Endothelial cell of umbilical vein (primary cell): ENCODE data around the gene PIK3CB. TPM values are rescaled to one million over a fixed set of nuclear protein-coding genes. Genes with fewer than 3 reads are reported as not detected.

Source experiments
- BruUV-seq: library from RNA; stranded (reverse); fragments of 400-500 nt; replicated peaks from 2 replicates; lab custom pipeline; 2021; lab: Mats Ljungman, UMichigan
- CTCF ChIA-PET: fragments of 300-600, 350-600 bp; sonication (Branson Sonifier 250); formaldehyde crosslinking; loops from one replicate; lab custom pipeline; 2021; ENCODE audit warnings: antibody characterized with exemption, inconsistent platforms; lab: Charles Lee
- POLR2A ChIA-PET: fragments of 300-600, 350-600 bp; sonication (Branson Sonifier 250); formaldehyde crosslinking; loops from one replicate; lab custom pipeline; 2021; ENCODE audit warnings: antibody characterized with exemption, inconsistent platforms; lab: Charles Lee
- DNase-seq: peaks from one replicate; pipeline ENCODE4 v3.0.0-alpha.2; 2011; ENCODE audit warnings: low read depth, low spot score
- FAIRE-seq: peaks from 2 replicates; lab custom pipeline; 2011; peaks lifted over from hg19 to GRCh38; lab: Jason Lieb, UNC
- H2AFZ ChIP-seq: 2 replicates; pipeline ENCODE4 v1.6.0; 2012; ENCODE audit warnings: low read depth, low read length, control low read depth, inconsistent platforms
- H3K27ac ChIP-seq: 2 replicates; pipeline ENCODE4 v1.5.1; 2011; ENCODE audit warnings: low read depth, mild to moderate bottlenecking, control low read depth, low read length, moderate library complexity; ENCODE audit not compliant: insufficient read depth
- H3K27me3 ChIP-seq, 2 experiments: 2 replicates each; pipeline versions ENCODE4 v1.6.0 to v1.6.1; 2011; ENCODE audit warnings: low read length in 2 of 2, mixed read lengths in 1 of 2; ENCODE audit not compliant: control insufficient read depth in 2 of 2, insufficient read depth in 2 of 2
- H3K36me3 ChIP-seq, 2 experiments: 2 replicates in 1 of 2; 3 replicates in 1 of 2; pipeline ENCODE4 v1.5.1; 2011; ENCODE audit warnings: low read length in 2 of 2, mild to moderate bottlenecking in 1 of 2, moderate library complexity in 1 of 2; ENCODE audit not compliant: control insufficient read depth in 2 of 2, insufficient read depth in 2 of 2; ENCODE audit errors: extremely low read depth in 1 of 2
- H3K4me1 ChIP-seq: 3 replicates; pipeline ENCODE4 v1.5.1; 2011; ENCODE audit warnings: mild to moderate bottlenecking, low read length; ENCODE audit not compliant: control insufficient read depth, insufficient read depth; ENCODE audit errors: extremely low read depth
- H3K4me2 ChIP-seq: 2 replicates; pipeline ENCODE4 v1.6.1; 2011; ENCODE audit warnings: low read length, control low read depth, mixed read lengths; ENCODE audit not compliant: insufficient read depth
- H3K4me3 ChIP-seq, 3 experiments: fragments of 200-600 bp in 1 of 3; sonication (generic), shearing (Covaris generic) in 1 of 3; replicated peaks in 1 of 3; 2 replicates each; pipeline ENCODE4 v1.5.1; 2011 to 2016; ENCODE audit warnings: control low read depth in 3 of 3, low read length in 3 of 3, mild to moderate bottlenecking in 2 of 3, inconsistent platforms in 1 of 3, low read depth in 1 of 3, moderate library complexity in 1 of 3; ENCODE audit not compliant: insufficient read depth in 1 of 3
- H3K79me2 ChIP-seq: 2 replicates; pipeline ENCODE4 v1.6.0; 2012; ENCODE audit warnings: low read length, inconsistent platforms; ENCODE audit not compliant: control insufficient read depth, insufficient read depth
- H3K9ac ChIP-seq: replicated peaks from 2 replicates; pipeline ENCODE3; 2011; ENCODE audit warnings: low read length, control low read depth; ENCODE audit not compliant: insufficient read depth; ENCODE audit errors: extremely low read depth
- H3K9me1 ChIP-seq: replicated peaks from 3 replicates; pipeline ENCODE4 v1.6.0; 2011; ENCODE audit warnings: mild to moderate bottlenecking, low read length; ENCODE audit not compliant: control insufficient read depth, insufficient read depth; ENCODE audit errors: extremely low read depth
- H3K9me3 ChIP-seq: replicated peaks from 2 replicates; pipeline ENCODE4 v1.5.1; 2012; ENCODE audit warnings: low read length, inconsistent platforms; ENCODE audit not compliant: control insufficient read depth, insufficient read depth
- H4K20me1 ChIP-seq: replicated peaks from 2 replicates; pipeline ENCODE3; 2011; ENCODE audit warnings: mild to moderate bottlenecking, low read length; ENCODE audit not compliant: control insufficient read depth, insufficient read depth; ENCODE audit errors: extremely low read depth
- CTCF ChIP-seq, 2 donors: IDR thresholded peaks; 1 replicate in 1 of 2; 2 replicates in 1 of 2; pipeline ENCODE4 v1.5.1; 2011; ENCODE audit warnings: low read length in 2 of 2, mild to moderate bottlenecking in 2 of 2, moderate library complexity in 2 of 2, control low read depth in 1 of 2, inconsistent platforms in 1 of 2, low read depth in 1 of 2; ENCODE audit not compliant: insufficient read depth in 1 of 2; ENCODE audit errors: extremely low read depth in 1 of 2
- EZH2 ChIP-seq: IDR thresholded peaks from 2 replicates; pipeline ENCODE4 v1.6.1; 2012; ENCODE audit warnings: borderline replicate concordance, low read depth, mild to moderate bottlenecking, moderate library complexity, low read length, inconsistent platforms; ENCODE audit not compliant: severe bottlenecking
- FOS ChIP-seq: IDR thresholded peaks from 2 replicates; pipeline ENCODE4 v1.6.1; 2011; ENCODE audit warnings: mild to moderate bottlenecking, low read length, moderate library complexity, borderline replicate concordance; ENCODE audit not compliant: insufficient read depth
- GATA2 ChIP-seq: IDR thresholded peaks from 2 replicates; pipeline ENCODE4 v1.7.0; 2011; ENCODE audit warnings: low read depth, mild to moderate bottlenecking, moderate library complexity, mixed read lengths, low read length; ENCODE audit not compliant: insufficient read length, insufficient read depth
- JUN ChIP-seq: IDR thresholded peaks from 2 replicates; pipeline ENCODE4 v1.6.1; 2011; ENCODE audit warnings: borderline replicate concordance, low read depth; ENCODE audit not compliant: insufficient read length, insufficient read depth
- MAX ChIP-seq: IDR thresholded peaks from 2 replicates; pipeline ENCODE4 v1.6.1; 2011; ENCODE audit not compliant: insufficient read depth, insufficient read length
- MYC ChIP-seq: IDR thresholded peaks from one replicate; pipeline ENCODE4 v1.6.1; 2011; ENCODE audit warnings: mild to moderate bottlenecking, low read depth, low read length
- POLR2A ChIP-seq: IDR thresholded peaks from 2 replicates; pipeline ENCODE4 v1.6.1; 2012; ENCODE audit warnings: low read depth, mild to moderate bottlenecking, control low read depth, low read length
- POLR2AphosphoS5 ChIP-seq: IDR thresholded peaks from 2 replicates; pipeline ENCODE4 v1.6.1; 2012; ENCODE audit warnings: low read depth, mild to moderate bottlenecking, control low read depth, low read length, moderate library complexity; ENCODE audit not compliant: insufficient read depth
- dilution Hi-C: fragments of 300-500 bp; cut with MboI; formaldehyde crosslinking; loops from one replicate; pipeline ENCODE4 v1.15.0; 2019; ENCODE audit warnings: low sequenced_read_pairs; ENCODE audit not compliant: extremely low pct_ligation_motif_present
- intact Hi-C: fragments of 100-400 bp; cut with micrococcal nuclease; formaldehyde crosslinking; loops from one replicate; pipeline ENCODE4 v1.10.0; 2022
- polyA plus RNA-seq, 4 experiments: library from polyadenylated mRNA; depleted of rRNA in 3 of 4; stranded (reverse) in 3 of 4; unstranded in 1 of 4; fragments of >200 nt; gene quantifications; 2 replicates each; pipeline versions ENCODE4 v1.2.1 to v1.2.3, GENCODE V29; 2011 to 2012; ENCODE audit warnings: missing spikeins in 1 of 4
- total RNA-seq: library from RNA; stranded (reverse); gene quantifications from 2 replicates; pipeline ENCODE4 v1.2.3, GENCODE V29; 2021

Gene PIK3CB
- total and polyA plus RNA-seq, 2 donors (not counting 3 experiments of a cell fraction or from before 2014, with no cell fraction given), result 9.0 to 29.8 TPM

GRCh38 chr3:138653567-138653966, 181.2 kb downstream of the PIK3CB start:
- Histone ChIP-seq H2AFZ (no peak overlapping the region), H3K4me3 (no peak overlapping the region), H3K9ac (no peak overlapping the region), H3K9me1 (no peaks in the 10 kb centered on the region), H3K4me1 (no peaks in the 10 kb centered on the region), H4K20me1 (no peaks in the 10 kb centered on the region), H3K27ac (no peak overlapping the region), H3K79me2 (no peaks in the 10 kb centered on the region), H3K9me3 (no peaks in the 10 kb centered on the region), H3K27me3 (no peaks in the 10 kb centered on the region), H3K4me2 (no peak overlapping the region), H3K36me3 (peaks cover 0 to 17% of the 10 kb centered on the region in 2 experiments)
- intact Hi-C loops (no loop called here), dilution Hi-C loops (no loop called here)
- ChIA-PET POLR2A (no interaction called here), CTCF (interaction anchor here (1.0 to 1.5 kb wide), 2 partner anchors 268 to 270 kb away, joined by 3 to 5 read pairs; no protein-coding TSS in a partner anchor)
- no peak for DNase-seq
- TF ChIP-seq JUN (no peak), MAX (no peak), EZH2 (no peak), FOS (no peak), MYC (no peak), POLR2AphosphoS5 (no peak), GATA2 (no peak), POLR2A (no peak), CTCF (IDR thresholded peaks at IDR 0.05; ENCODE audit: extremely low read depth in 1 of 2, insufficient read depth in 1 of 2, low read depth in 1 of 2, low read length in 2 of 2) (no peak)
- no peak for FAIRE-seq
- BruUV-seq, result no TSS peak
